KMS-11 (cell line): ENCODE measurements around the gene TOGARAM2.

Experiments used
- H2AFZ ChIP-seq: fragments of 200-600 bp; sonication (generic); 2 replicates; pipeline ENCODE4 v1.6.1; 2016; ENCODE audit warnings: antibody characterized with exemption, mixed run types, low read depth
- H3K27ac ChIP-seq: fragments of 200-600 bp; sonication (generic); 2 replicates; pipeline ENCODE4 v1.6.1; 2016; ENCODE audit warnings: mild to moderate bottlenecking, mixed run types
- H3K27me3 ChIP-seq: fragments of 200-600 bp; sonication (generic); 2 replicates; pipeline ENCODE4 v1.6.1; 2017; ENCODE audit warnings: mild to moderate bottlenecking, low read depth, mixed run types, moderate library complexity; ENCODE audit not compliant: insufficient read depth
- H3K36me3 ChIP-seq: fragments of 200-600 bp; sonication (generic); 2 replicates; pipeline ENCODE4 v1.6.1; 2017; ENCODE audit warnings: mild to moderate bottlenecking, mixed run types; ENCODE audit not compliant: insufficient read depth
- H3K4me1 ChIP-seq: fragments of 200-600 bp; sonication (generic); 2 replicates; pipeline ENCODE4 v1.6.1; 2016; ENCODE audit warnings: mild to moderate bottlenecking, low read depth, mixed run types; ENCODE audit not compliant: poor library complexity, severe bottlenecking
- H3K4me2 ChIP-seq: fragments of 200-600 bp; sonication (generic); 2 replicates; pipeline ENCODE4 v1.7.0; 2016; ENCODE audit warnings: mild to moderate bottlenecking, mixed run types
- H3K4me3 ChIP-seq: fragments of 200-600 bp; sonication (generic); IDR thresholded peaks from 2 replicates; pipeline ENCODE4 v1.6.1; 2017; ENCODE audit warnings: low read depth, low read length, mixed read lengths; ENCODE audit not compliant: insufficient read depth
- H3K79me2 ChIP-seq: fragments of 200-600 bp; sonication (generic); 2 replicates; pipeline ENCODE4 v1.6.1; 2016; ENCODE audit warnings: low read depth, mixed run types; ENCODE audit not compliant: insufficient read depth
- H3K9ac ChIP-seq: fragments of 200-600 bp; sonication (generic); 2 replicates; pipeline ENCODE4 v1.6.1; 2016; ENCODE audit warnings: mild to moderate bottlenecking, mixed run types
- H4K20me1 ChIP-seq: fragments of 200-600 bp; sonication (generic); 2 replicates; pipeline ENCODE4 v1.6.1; 2016; ENCODE audit warnings: mild to moderate bottlenecking, mixed run types; ENCODE audit not compliant: insufficient read depth
- CTCF ChIP-seq: fragments of 200-600 bp; sonication (generic); conservative IDR thresholded peaks from 2 replicates; pipeline ENCODE4 v1.6.1; 2017; ENCODE audit warnings: low read depth, mild to moderate bottlenecking, antibody characterized with exemption, low read length, moderate library complexity, mixed read lengths

Gene TOGARAM2

GRCh38 chr2:29006980-29007301, 25.8 kb downstream of the TOGARAM2 start:
- Histone ChIP-seq H3K4me2 (no peak overlapping the region), H3K27me3 (no peaks in the 10 kb centered on the region), H3K4me1 (peaks cover 18% of the 10 kb centered on the region), H3K4me3 (no peak overlapping the region), H3K79me2 (no peaks in the 10 kb centered on the region), H3K9ac (no peak overlapping the region), H3K27ac (no peak overlapping the region), H4K20me1 (no peaks in the 10 kb centered on the region), H2AFZ (no peak overlapping the region), H3K36me3 (no peaks in the 10 kb centered on the region)
- no peak for TF ChIP-seq CTCF

GRCh38 chr2:29009270-29009669, 28.2 kb downstream of the TOGARAM2 start:
- no peaks in the 10 kb centered on the region for H4K20me1 ChIP-seq
- no peak overlapping the region for H3K9ac ChIP-seq
- H3K27ac ChIP-seq, result no peak overlapping the region
- H3K79me2 ChIP-seq, result no peaks in the 10 kb centered on the region
- TF ChIP-seq CTCF, result no peak
- H3K27me3 ChIP-seq, result no peaks in the 10 kb centered on the region
- H3K4me1 ChIP-seq, result peaks cover 20% of the 10 kb centered on the region
- no peak overlapping the region for H2AFZ ChIP-seq
- H3K36me3 ChIP-seq, result no peaks in the 10 kb centered on the region
- no peak overlapping the region for H3K4me3 ChIP-seq
- H3K4me2 ChIP-seq, result no peak overlapping the region

- TF ChIP-seq CTCF, result no peak
- H3K27me3 ChIP-seq, result no peaks in the 10 kb centered on the region
- H3K36me3 ChIP-seq, result no peaks in the 10 kb centered on the region
- no peaks in the 10 kb centered on the region for H3K79me2 ChIP-seq
- peaks cover 20% of the 10 kb centered on the region for H3K4me1 ChIP-seq
- H3K9ac ChIP-seq, result no peak overlapping the region
- no peak overlapping the region for H3K4me3 ChIP-seq
- 0 out of 2 replicates have a peak overlapping the region, but pooled peaks have one; percentile 3 for H3K27ac ChIP-seq
- no peak overlapping the region for H2AFZ ChIP-seq
- H3K4me2 ChIP-seq, result no peak overlapping the region
- no peaks in the 10 kb centered on the region for H4K20me1 ChIP-seq
Observed at GRCh38 chr2:29009711-29010677, 28.9 kb downstream of the TOGARAM2 start.

GRCh38 chr2:29010946-29011345, 29.8 kb downstream of the TOGARAM2 start:
- H3K4me3 ChIP-seq, result no peak overlapping the region
- peaks cover 20% of the 10 kb centered on the region for H3K4me1 ChIP-seq
- H3K79me2 ChIP-seq, result no peaks in the 10 kb centered on the region
- no peak overlapping the region; the same call in 1 of the 2 replicates for H3K4me2 ChIP-seq
- H3K9ac ChIP-seq, result no peak overlapping the region; the same call in 1 of the 2 replicates
- H3K27ac ChIP-seq, result 0 out of 2 replicates have a peak overlapping the region, but pooled peaks have one; percentile 3
- H2AFZ ChIP-seq, result peak overlapping the region; percentile 48; the same call in 1 of the 2 replicates
- no peaks in the 10 kb centered on the region for H3K27me3 ChIP-seq
- no peak for TF ChIP-seq CTCF
- no peaks in the 10 kb centered on the region for H4K20me1 ChIP-seq
- no peaks in the 10 kb centered on the region for H3K36me3 ChIP-seq
